HT-29 (cell line): ENCODE measurements around the gene HOXA9. TPM values are rescaled to one million over a fixed set of nuclear protein-coding genes. Genes with fewer than 3 reads are reported as not detected.
A peak's percentile ranks its signal among the peaks of the same experiment; 100 is the strongest.

Experiments used
- DNase-seq: peaks from one replicate; pipeline ENCODE4 v3.0.0-alpha.2; 2015; ENCODE audit warnings: low spot score
- total RNA-seq: library from RNA; depleted of rRNA; stranded (reverse); fragments of >200 nt; shearing (Covaris generic); gene quantifications from 2 replicates; pipeline ENCODE4 v1.2.3, GENCODE V29; 2014

Gene HOXA9
- total RNA-seq, 1 experiment from 2014 or later = 99.2 TPM

- no peak for DNase-seq
Observed at GRCh38 chr7:27143950-27144780, 21.2 kb downstream of the HOXA9 start.

- DNase-seq = peak; percentile 86
Observed at GRCh38 chr7:27143023-27143949, 22.1 kb downstream of the HOXA9 start, which contains the start of gene HOXA5. TSS of gene HOXA5 (minus strand) at chr7:27143681. CDS start at chr7:27143607, 74 bp downstream.

GRCh38 chr7:27142580-27143022 lies 22.7 kb downstream of the HOXA9 start:
- no peak for DNase-seq

GRCh38 chr7:27141923-27142579 lies 23.3 kb downstream of the HOXA9 start:
- DNase-seq = no peak

- no peak for DNase-seq
Observed at GRCh38 chr7:27141137-27141922, 24.0 kb downstream of the HOXA9 start.

GRCh38 chr7:27140126-27140857 lies 25.0 kb downstream of the HOXA9 start:
- DNase-seq = peak; percentile 90

GRCh38 chr7:27139334-27140125 lies 25.8 kb downstream of the HOXA9 start:
- no peak for DNase-seq

- no peak for DNase-seq
Observed at GRCh38 chr7:27138985-27139333, 26.4 kb downstream of the HOXA9 start.

- DNase-seq = no peak
Observed at GRCh38 chr7:27138472-27138871, 26.9 kb downstream of the HOXA9 start.

- DNase-seq = peak; percentile 56
Observed at GRCh38 chr7:27137640-27138315, 27.6 kb downstream of the HOXA9 start.

- DNase-seq = no peak
Observed at GRCh38 chr7:27134392-27134791, 30.9 kb downstream of the HOXA9 start.

GRCh38 chr7:27133409-27134231 lies 31.7 kb downstream of the HOXA9 start:
- DNase-seq = no peak

GRCh38 chr7:27132978-27133377 lies 32.4 kb downstream of the HOXA9 start:
- no peak for DNase-seq

GRCh38 chr7:27132214-27132613 lies 33.1 kb downstream of the HOXA9 start:
- DNase-seq = no peak

GRCh38 chr7:27131390-27131819 lies 33.9 kb downstream of the HOXA9 start:
- DNase-seq = no peak

GRCh38 chr7:27130540-27131389 lies 34.6 kb downstream of the HOXA9 start, which contains the start of gene HOXA4:
TSS of gene HOXA4 (minus strand) at chr7:27130757. CDS start at chr7:27130733, 24 bp downstream.
- DNase-seq = peak; percentile 83
